ENCODE measurements around the gene TRMT11.

DNA sequence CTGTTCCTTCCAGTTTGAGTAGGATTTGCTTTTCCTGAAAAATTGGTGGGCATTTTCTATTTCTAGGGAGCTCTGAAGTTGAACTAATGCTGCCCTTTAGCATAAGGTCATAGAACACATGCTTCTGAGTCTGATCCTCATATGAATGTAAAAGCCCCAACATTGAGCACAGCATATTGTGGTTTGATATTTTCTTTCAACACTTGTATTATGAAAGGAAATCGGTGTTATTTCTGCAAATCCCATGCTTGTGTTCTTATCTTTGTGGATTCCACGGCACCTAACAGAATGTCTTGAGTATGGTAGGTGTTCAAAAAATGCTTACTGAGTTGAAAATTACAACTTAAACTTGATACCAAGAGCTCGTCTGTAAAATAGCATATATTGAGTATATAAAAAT lies 85.8 kb downstream of the TRMT11 start:
- TF ChIP-seq, protein P1, sequence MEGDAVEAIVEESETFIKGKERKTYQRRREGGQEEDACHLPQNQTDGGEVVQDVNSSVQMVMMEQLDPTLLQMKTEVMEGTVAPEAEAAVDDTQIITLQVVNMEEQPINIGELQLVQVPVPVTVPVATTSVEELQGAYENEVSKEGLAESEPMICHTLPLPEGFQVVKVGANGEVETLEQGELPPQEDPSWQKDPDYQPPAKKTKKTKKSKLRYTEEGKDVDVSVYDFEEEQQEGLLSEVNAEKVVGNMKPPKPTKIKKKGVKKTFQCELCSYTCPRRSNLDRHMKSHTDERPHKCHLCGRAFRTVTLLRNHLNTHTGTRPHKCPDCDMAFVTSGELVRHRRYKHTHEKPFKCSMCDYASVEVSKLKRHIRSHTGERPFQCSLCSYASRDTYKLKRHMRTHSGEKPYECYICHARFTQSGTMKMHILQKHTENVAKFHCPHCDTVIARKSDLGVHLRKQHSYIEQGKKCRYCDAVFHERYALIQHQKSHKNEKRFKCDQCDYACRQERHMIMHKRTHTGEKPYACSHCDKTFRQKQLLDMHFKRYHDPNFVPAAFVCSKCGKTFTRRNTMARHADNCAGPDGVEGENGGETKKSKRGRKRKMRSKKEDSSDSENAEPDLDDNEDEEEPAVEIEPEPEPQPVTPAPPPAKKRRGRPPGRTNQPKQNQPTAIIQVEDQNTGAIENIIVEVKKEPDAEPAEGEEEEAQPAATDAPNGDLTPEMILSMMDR (conservative IDR thresholded peaks at IDR 0.05 in 1 of 2, IDR thresholded peaks at IDR 0.05 in 1 of 2; ENCODE audit: extremely low read depth in 1 of 2, insufficient read depth in 1 of 2, low read depth in 1 of 2, low read length in 2 of 2), result no peak
- TF ChIP-seq EZH2 (IDR thresholded peaks at IDR 0.05; ENCODE audit: borderline replicate concordance, low read length), result no peak

Data from mammary epithelial cell (primary cell).